Activated CD8-positive, alpha-beta memory T cell treated with anti-CD3 and anti-CD28 coated beads, Interleukin-2, amount 50 U/mL, for 1 hour (primary cell): ENCODE results near the gene MRPL14.

Source experiments
- DNase-seq: peaks from one replicate; pipeline ENCODE4 v3.0.0-alpha.2; 2020; ENCODE audit errors: extremely low read depth

MRPL14 gene

DNA sequence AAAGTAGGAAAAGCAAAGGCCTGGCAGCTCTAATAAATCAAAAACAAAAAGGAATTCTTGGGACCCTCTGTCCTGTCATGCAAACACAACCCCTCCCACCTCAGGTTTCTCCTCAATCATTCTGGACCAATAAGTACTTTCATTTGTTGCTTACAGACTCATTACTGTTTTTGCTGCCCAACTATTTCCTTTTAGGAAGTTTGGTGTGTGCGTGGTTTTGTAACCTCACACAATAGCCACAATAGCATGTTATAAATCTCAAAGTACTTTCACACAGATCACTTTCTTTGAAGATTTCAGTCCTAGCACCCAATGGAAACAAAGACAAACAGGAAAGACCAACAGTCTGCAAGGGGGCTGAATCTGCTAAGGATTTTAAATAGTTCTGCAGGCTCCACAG lies 4.5 kb downstream of the MRPL14 start:
- DNase-seq = no peak

DNA sequence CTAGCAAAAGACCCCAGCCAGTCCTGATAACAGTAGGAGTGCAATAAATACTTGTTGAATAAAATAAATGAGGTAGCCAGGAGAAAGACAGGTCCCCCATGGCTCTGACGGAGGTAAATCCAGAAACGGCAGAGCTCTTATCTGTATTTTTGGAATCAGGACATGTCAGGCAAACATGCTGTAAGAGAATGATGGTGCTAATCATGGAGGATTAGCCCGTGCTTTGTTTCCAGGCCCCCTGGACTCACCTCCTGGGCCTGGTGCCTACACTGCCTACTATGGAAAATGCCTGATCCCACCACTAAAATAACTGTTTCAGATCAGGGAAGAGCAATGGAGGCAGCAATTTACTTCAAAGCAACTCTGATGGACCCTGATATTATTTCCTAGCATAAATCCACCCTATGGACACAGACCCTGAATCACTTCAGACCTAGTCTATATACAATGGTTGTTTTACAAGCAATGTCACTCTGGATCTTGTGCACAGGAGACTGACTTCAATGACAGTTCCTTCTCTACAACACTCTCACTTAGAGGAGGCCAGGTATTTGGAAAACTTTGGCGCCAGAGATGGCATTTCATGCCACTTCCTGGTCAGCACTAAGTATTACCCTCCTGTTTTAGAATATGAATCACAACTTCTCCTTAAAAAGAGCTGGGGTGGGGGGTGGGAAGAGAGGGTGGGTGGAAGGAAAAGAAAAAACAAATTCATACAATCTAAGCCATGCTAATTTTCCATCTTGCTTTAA lies 6.4 kb downstream of the MRPL14 start:
- no peak for DNase-seq

DNA sequence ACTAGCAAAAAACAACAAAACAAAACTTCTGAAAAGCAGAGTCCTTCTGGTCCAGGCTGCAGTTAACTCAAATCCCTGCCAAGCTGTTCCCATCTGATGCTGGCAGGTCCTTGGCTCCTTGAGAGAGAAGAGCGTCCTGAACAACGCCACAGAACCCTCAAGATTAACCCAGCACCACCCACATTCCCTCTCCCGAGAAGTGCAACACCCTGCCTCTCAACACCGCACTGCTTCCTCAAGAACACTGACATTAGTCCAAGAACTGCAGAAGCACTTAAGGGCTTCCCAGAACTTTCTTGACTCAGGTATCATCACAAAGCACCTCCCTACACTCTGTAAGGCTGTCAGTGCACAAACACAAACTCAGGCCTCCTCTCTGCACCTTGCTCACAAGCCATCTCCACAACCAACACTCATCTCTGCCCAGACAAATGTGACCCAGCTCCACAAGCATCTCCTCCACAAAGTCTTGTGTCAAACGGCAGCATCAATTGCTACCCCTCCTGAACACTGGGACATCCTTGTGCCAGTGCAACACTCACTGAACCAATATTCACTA lies 7.5 kb downstream of the MRPL14 start:
- DNase-seq = no peak

DNA sequence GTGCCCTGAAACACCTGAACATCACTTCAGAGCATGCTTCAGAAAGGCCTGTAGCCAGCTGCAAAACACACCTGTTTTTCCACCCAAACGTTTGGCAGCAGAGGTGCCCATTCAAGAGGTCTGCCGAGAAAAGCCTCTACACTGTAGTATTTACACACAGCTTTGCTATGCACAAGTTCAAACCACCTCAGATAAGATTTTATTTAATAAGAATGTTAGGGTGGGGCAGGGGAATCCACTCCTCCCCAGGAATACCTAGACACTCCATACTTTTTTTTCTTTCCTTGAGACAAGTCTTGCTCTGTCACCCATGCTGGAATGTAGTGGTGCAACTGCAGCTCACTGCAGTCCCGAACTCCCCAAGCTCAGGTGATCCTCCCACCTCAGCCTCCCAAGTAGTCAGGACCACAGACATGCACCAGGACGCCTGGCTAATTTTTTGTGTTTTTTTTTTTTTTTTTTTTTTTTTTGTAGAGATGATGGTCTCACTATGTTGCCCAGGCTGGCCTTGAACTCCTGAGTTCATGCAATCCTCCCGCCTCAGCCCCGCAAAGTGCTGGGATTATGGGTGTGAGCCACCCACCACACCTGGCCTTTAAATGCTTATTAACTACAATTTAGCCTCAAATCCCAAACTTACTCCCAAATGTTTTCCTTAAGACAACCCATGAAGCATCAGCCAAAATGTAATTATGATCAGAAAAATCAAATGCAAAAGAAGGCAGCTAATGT lies 9.7 kb downstream of the MRPL14 start:
- DNase-seq = no peak

DNA sequence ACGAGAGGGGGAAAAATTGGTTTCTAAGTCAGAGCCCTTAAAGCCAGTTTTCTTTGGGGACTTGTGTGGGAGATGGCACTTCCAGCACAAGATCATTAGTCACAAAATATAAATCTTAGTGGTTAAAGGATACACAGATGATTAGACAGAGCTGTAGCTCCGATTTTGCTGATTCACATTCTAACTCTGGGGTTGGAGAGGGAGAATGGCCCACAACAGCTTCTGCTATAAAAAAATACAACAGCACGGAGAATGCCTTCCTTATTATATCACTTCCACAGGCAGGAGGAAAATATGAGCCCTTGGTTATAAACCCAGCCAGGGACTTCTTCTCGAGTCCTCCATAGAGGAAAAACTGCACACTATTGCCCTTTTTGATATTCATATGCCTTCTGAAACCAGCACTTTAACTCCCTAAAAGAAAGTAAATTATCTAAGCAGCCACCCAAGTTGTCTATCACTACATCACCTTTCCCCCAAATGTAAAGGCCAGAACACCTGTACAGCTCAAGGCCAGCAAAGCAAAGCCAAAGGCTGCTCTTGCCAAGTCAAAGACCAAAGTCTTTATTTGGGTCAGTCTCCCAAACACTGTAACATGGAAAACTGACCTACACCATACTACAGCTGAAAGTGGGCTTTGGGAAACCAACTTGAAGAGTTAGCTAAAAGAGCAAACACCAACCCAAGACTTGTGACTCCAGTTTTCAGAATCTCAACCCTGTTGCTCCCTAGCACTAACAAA lies 10.4 kb downstream of the MRPL14 start:
- no peak for DNase-seq

DNA sequence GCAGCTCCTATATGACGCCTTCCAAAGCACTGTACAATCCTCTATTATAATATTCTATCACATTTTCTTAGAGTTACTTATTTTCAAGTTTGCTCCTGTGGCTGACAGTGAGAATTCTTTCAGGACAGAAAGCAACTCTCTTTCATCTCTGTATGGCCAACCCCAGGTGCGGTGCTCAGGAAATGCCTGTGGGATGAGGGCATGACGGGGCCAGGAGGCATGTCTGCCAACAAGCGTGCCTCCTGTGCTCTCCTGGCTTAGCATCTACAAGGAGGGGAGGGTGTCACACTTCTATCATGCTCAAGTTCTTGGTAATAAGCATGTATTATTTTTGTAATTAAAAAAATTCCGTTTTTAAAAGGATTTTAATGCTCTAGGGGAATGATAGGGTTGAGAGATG lies 11.4 kb downstream of the MRPL14 start:
- no peak for DNase-seq

DNA sequence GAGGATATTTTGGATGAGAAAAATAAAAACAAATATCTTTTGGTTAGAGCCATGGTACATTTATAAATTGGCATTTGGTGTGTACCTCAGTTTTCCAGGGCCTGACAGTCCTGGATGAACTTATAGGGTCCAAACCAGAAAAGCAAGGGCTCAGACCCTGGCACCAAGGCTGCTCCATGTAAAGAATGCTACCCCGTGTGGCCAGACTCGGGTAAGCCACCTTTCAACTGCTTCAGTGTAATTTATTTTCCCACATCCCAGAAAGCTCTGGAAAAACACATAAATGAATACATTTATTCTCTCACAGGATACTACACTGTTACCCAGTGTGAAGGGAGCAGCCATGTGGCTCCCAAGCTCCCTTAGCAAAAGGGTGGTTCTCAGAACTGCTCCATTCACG lies 13.8 kb downstream of the MRPL14 start:
- DNase-seq = no peak

DNA sequence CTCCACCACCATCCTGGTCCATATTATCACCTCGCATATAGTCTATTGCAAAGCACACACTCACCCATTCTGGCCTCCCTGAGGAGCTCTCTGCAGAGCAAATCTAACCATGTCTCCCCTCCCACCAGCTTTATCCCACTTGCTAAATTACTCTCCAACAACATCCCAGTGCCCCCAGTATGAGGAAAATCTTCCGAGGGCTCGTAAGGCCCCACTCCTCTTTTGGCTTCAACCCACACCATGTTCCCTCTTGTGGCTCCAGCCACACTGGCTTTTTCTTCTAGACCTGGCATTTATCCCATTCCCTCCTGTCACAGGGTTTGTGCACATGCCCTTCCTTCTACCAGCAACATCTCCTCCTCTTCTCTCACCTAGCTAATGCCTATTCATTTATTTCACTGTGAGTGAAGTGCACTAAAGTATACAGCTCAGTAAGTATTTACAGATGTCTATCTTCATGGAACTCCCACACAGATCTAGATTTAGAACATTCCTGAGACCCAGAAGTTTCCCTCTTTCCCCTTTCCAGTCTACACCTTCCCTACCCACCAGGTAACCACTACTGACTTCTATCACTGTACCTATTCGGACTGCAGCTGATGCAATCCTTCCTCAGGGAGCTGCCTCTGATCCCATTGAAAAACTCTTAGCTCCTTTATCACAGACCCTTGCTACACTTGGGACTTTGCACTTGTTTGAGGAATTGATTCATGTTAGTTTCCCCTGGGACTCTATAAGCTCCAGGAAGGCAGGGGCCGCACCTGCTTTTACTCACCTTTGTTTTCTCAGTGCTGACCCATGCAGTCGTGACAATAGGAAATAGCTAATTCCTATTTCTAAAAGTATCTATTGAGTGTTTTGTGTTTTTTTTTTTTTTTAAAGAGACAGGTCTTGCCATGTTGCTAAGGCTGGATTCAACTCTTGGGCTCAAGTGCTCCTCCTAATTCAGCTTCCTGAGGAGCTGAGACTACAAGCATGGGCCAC lies 15.5 kb downstream of the MRPL14 start:
- DNase-seq = no peak

DNA sequence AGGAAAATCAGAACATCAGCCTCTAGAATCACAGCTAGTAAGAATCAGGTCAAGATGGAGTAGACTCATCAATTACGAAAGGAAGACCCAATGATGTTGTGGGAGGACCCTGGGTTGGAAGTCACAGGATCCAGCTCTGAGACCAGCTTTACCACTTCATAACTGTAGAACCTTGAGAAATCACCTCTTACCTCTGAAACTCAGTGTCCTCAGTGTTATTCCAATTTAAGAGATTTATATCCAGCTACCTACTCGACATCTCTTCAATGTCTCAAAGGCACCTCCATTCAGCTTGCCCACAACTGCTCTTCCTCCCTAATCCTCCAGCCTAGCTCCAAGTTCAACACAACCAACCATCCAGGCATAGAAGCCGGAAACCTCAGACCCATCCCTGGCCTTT lies 16.3 kb downstream of the MRPL14 start:
- DNase-seq = no peak

DNA sequence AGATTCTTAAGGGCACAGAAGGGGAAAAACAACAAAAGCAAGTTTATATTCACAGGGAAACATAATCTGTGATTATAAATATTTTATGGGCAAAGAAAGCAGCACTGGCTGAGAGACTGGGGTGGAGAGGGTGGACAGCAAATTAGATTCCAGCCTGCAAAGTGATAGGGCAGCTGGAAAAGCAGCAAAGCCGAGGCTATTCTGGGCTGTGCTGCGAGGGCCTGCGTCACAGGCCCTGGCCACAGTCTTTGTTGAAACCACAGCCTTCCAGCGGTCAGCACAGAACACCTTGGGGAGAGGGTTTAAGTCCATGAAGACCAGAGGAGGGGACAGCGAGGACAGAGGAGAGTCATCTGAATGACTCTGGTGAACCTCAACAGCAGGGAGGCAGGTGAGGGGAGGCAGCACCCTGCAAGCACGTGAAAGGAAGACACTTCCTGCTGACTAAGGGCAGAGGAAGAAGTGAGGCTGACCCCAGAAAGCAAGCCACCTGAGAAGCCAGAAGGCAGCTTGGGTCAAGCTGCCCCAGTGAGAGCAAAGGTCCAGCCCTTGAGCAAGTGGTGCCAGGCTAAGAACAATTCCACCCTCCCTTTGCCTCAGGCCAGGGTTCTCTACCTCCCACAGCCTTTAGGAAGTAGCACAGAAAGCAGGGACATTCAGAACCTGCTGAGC lies 17.1 kb downstream of the MRPL14 start:
- DNase-seq = no peak

DNA sequence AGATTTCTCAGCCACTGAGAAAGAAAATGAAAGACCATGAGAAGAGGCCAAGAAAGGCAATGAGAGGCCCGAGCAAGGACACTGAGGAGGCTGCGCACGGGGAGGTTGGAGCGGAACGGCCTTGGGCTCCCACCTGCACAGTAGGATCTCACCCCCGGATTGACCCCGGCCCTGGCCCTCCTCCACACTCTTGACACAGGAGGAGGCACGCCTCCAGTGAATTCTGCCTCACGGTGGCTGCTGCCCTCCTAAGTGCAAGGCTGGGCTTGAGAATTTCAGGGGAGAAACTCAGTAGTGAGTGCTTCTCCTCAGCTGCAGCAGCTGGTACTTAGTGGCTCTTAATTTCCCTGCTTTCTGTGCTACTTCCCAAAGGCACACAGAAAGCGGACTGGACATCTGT lies 18.0 kb downstream of the MRPL14 start:
- DNase-seq = no peak

DNA sequence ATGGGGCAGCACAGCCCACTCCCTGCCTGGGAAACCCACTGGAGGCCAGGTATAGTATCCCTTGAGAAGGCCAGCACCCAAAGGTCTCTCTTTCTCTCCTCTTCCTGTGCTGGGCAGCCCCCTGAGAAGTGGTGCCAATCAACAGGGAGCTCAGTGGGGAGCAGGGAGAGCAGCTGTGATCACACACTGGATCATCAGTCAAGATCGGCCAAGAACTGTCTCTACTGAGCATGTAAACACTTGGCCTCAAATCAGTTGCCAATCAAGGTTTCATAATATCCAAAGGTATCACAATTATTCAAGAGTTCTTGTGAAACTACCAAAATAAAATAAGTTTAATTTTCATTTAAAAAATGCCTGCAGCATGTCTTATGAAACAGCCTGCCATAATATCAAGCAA lies 18.8 kb downstream of the MRPL14 start:
- no peak for DNase-seq

DNA sequence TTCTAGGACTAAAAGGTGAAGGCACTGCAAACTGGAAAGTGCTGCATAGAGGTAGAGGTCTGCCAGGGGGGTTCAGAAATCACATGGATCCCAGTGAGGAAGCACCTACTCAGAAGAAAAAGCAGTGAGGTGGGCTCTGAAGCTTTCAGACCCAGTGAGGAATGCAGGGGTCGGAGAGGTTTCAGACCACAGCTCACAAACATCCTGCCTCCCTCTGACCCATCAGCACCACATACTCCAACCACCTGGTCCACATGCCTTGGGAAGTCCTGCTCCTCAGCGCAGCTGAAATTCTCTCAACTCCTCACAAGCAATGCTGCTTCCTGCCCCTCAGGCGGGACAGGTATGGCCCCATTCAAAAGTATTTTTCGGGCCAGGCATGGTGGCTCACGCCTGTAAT lies 20.2 kb downstream of the MRPL14 start:
- DNase-seq = no peak

DNA sequence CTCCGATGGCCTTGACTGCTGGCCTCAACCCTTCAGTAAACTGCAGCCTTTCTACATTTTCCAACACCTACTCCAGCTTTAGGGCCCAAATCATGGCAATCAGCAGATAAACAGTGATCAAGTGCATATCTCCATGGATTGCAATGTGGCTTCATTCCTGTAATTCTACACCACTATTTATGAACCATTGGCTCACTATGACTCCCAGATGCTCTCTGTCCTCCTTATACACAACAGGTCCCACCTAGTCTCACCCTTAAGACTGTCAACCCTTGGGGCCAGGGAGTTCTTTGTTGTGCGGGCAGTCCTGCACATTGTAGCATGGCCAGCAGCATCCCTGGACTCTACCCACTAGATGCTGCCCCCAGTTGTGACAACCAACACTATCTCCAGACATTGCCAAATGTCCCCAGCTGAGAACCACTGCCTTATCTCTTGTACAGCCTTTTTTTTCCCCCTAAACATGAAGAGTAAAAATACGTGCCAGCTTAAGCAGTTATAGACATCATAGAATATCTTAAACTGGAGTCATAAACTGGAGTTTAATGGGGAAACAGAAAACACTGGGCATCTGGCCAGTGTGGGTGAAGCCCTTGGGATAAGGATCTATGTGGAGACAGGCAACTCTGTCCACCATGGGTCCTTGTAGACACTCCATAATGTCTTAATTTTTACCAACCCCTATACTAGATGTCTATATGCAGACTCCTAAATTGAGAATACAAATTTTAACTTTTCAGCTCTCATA lies 21.1 kb downstream of the MRPL14 start:
- no peak for DNase-seq

DNA sequence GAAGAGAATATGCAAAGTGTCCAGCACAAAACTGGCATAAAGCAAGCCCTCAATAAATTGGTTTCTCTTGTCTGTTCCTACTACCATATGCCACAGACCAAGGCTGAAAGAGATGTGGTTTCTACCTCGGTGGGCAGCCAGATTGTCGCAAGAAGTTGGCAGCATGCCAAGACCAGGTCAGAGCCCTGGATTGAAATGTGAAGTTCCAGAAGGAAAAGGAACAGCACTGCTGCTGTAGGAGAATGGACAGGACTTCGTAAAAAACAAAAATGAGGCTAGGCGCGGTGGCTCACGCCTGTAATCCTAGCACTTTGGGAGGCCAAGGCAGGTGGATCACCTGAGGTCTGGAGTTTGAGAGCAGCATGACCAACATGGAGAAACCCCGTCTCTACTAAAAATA lies 22.1 kb downstream of the MRPL14 start:
- no peak for DNase-seq

DNA sequence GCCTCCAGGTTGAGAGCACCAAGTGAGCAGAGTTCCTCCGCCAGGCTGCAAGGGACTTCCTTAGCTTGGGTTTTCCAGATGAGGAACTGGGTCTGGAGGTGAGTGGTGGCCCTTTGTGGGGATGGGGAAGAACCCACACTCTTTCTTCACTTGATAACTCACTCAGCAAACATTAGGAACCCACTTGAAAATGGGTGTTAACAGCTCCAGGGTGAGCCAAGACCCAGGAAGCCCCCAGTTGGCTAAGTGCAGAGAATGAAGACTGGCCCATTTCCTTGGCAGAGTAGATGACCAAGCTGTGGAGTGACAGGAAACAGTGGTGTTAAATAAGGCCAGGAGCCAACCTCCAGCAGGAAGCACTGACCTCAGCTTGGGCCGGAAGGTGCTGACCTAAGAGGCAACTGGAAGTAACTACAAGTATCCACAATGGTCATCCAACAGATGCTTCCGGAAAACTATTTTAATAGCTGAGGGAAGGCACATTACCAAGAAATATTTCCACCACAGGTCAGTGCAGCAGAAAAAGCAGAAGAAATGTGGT lies 22.7 kb downstream of the MRPL14 start:
- DNase-seq = no peak

DNA sequence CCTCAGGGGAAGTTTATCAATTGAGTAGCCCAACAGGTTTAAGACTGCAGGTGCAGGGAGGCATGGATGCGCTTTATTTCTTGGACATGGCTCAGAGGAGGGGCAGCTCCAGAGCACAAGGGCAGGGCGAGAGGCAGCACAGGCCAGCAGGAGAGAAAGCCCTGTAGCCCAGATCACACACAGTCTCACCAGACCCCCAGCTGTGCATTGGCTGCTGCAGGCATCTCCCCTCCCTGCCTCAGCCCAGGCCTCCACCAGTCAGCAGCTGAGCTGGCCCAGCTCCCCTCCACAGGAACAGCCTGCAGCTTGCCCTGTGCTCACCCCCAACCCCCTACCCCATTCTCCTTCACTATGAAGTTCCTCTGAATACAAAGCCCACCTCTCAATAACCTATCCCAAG lies 24.7 kb downstream of the MRPL14 start:
- DNase-seq = no peak

DNA sequence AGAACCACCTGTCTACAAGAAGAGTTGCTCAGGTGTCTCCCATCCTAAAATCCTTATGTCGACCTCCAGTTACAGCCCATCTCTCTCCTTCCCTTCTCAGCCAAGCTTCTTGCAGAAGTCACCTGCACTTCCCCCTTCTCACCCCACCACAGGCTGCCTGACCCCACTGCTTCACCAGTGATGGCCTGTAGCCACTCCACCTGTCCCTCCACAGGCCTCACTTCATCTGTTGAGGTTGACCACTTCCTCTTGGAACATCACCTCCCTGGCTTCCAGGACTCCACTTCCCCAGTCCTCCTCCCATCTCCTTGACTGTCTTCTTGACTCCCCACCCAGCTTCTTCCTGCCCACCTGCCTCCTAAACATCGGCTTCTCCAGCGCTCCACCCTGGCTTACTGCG lies 25.4 kb downstream of the MRPL14 start:
- no peak for DNase-seq

DNA sequence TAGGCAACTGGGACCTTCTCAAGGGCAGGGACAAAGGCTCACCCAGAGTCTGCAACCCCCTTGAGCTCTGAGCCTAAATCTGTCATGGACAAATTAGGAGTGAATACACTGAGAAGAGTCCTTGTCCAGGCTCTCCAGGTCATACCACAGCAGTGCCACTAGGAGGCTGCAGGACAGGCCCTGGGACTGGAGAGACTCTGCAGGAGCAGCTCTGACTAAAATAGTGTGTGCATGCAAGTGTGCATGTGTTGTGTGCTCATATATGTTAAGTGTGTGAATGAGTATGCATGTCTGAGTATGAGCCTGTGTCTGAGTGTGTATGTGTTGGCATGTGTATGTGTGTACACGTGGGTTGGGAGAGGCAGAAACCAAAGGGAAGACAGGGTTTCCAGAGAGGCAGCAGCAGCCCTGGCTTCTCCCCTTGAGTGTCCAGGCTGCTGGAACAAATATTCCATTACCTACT lies 27.1 kb downstream of the MRPL14 start:
- no peak for DNase-seq

DNA sequence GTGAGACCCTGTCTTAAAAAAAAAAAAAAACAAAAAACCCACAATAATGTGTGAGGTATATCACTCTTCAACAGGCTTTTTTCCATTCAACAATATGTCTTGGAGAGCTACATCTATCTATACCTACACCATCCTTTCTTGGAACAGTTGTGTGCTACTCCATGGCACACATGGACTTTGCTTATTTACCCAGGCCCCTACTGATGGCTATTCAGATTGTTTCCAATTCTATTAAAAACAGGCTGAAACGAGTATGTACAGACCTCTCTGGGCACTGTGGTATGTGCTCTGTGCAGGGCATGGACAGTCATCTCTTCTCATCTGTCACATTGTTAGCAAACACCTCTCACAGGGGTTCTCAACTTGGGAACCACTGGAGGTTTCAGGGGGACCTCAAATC lies 28.1 kb downstream of the MRPL14 start:
- no peak for DNase-seq
